Pancreas (tissue), 10 donors: ENCODE measurements around the gene MRNIP. TPM values are rescaled to one million over a fixed set of nuclear protein-coding genes. Genes with fewer than 3 reads are reported as not detected.
A peak's percentile ranks its signal among the peaks of the same experiment; 100 is the strongest.

Experiments used
- ATAC-seq, 4 donors: fragments of 200-7000 bp; cut with Tn5 transposase; one replicate each; pipeline versions ENCODE4 v1.8.0 to v1.9.1; 2020; ENCODE audit warnings: mild to moderate bottlenecking in 4 of 4, moderate library complexity in 4 of 4
- DNase-seq, 6 donors: peaks; one replicate each; pipeline ENCODE4 v3.0.0-alpha.2; 2020
- FAIRE-seq: peaks from 2 replicates; lab custom pipeline; 2012; peaks lifted over from hg19 to GRCh38; lab: Jason Lieb, UNC
- H3K27ac ChIP-seq, 4 donors: fragments of 200-600 bp; sonication (generic); 1 replicate in 3 of 4; 2 replicates in 1 of 4; pipeline versions ENCODE4 v1.5.0 to v1.8.0; 2020
- H3K27me3 ChIP-seq, 4 donors: fragments of 200-600 bp; one replicate each; pipeline ENCODE4 v1.8.0; 2021
- H3K36me3 ChIP-seq, 3 donors: fragments of 200-600 bp; sonication (generic) in 1 of 3; one replicate each; pipeline versions ENCODE4 v1.5.0 to v1.8.0; 2020 to 2021
- H3K4me1 ChIP-seq, 3 donors: fragments of 200-600 bp; one replicate each; pipeline ENCODE4 v1.8.0; 2021
- H3K4me3 ChIP-seq, 4 donors: fragments of 200-600 bp; sonication (generic) in 2 of 4; one replicate each; pipeline versions ENCODE4 v1.5.0 to v1.8.0; 2020 to 2021
- H3K9me3 ChIP-seq, 4 donors: fragments of 200-600 bp; one replicate each; pipeline ENCODE4 v1.8.0; 2021
- CTCF ChIP-seq, 4 donors: fragments of 200-600 bp; sonication (generic) in 3 of 4; IDR thresholded peaks; one replicate each; pipeline versions ENCODE4 v1.5.0 to v1.8.0; 2021; ENCODE audit warnings: antibody characterized with exemption in 4 of 4
- WGBS, 2 donors: extraction: QIAGEN DNeasy Blood & Tissue Kit; methylation state at CpG; one replicate each; pipeline ENCODE4 v1.1.7; 2013; 5-methylcytosine and 5-hydroxymethylcytosine counted together
- intact Hi-C, 3 donors: fragments of 100-400 bp; cut with DNase I; formaldehyde crosslinking; loops; one replicate each; pipeline versions ENCODE4 v1.11.1 to v1.14.2; 2022
- polyA plus RNA-seq, 2 donors: library from polyadenylated mRNA; stranded (reverse); fragments of 200-250 nt; gene quantifications; one replicate each; pipeline ENCODE4 v1.2.3, GENCODE V29; 2013
- total RNA-seq, 6 donors: library from RNA; stranded (reverse); fragmentation: NEBNext Ultra II Directional in 4 of 6; extraction: Animal tissue kit (Norgen Biotek cat#: 25700) in 4 of 6; gene quantifications; one replicate each; pipeline versions ENCODE4 v1.2.1 to v1.2.4, GENCODE V29; 2021 to 2023
- donor health status: healthy with polysubstance abuse.
- donor health status: DM: no; HTN: no; CAD: no; lungs with moderate emphysema.
- donor health status: DM: no; HTN: no; CAD: no.
- donor health status: control.
- donor health status: control.
- donor health status: Bipolar disorder and iron deficiency.
- donor health status: DM: yes; HTN: yes; CAD: no.
- donor health status: DM: no; HTN: no; CAD: no.
- donor health status: DM: no; HTN: no; CAD: no.
- donor health status: DM: yes; HTN: yes; CAD: no.

MRNIP gene
- total and polyA plus RNA-seq, 8 donors, result 8.6 to 53.1 (median 16.9) TPM

DNA sequence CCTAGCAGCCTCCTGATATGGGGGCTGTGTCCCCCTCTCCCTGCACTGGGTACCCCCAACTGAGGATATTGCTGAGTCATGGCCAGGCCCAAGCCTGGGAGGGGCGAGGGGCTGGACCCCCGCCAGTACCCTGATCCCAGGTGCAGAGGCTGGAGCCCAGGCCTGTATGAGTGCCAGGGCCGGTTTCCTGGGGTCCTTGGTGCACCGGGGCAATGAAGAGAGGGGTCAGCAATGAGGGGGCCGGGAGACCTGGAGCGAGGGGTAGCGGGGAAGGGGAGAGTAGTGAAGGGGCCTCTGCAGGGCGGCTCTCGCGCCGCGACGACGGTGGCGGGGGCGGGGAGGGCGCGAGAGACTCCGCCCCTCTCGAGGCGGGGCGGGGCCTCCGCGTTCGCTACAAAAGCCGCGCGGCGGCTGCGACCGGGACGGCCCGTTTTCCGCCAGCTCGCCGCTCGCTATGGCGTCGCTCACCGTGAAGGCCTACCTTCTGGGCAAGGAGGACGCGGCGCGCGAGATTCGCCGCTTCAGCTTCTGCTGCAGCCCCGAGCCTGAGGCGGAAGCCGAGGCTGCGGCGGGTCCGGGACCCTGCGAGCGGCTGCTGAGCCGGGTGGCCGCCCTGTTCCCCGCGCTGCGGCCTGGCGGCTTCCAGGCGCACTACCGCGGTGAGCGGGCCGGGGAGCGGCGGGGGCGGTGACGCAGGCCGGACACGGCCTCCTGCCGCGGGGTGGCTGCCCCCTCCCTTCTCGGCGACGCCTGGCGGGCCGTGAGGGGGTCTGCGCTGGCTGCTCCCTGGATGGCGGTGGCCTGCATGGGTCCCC lies 37.9 kb downstream of the MRNIP start, which contains the start of gene SQSTM1:
TSS of gene SQSTM1 (plus strand) at position 423 of the 815 bp plus-strand sequence. CDS start at position 455, 32 bp downstream.
- ATAC-seq (peak; percentile 62 to 74 (median 70)), FAIRE-seq (no peak)
- H3K4me1 ChIP-seq, result peaks cover 36 to 48% (median 48%) of the 10 kb centered on the region in 3 donors

GRCh38 chr5:179820127-179820482 lies 38.5 kb downstream of the MRNIP start:
- no peak for TF ChIP-seq CTCF (IDR thresholded peaks at IDR 0.05)
- intact Hi-C loops, result no loop called here
- Histone ChIP-seq H3K36me3 (peaks cover 0 to 18% (median 15%) of the 10 kb centered on the region in 3 donors), H3K9me3 (no peaks in the 10 kb centered on the region), H3K27me3 (no peaks in the 10 kb centered on the region), H3K4me3 (peak overlapping the region; percentile 85 to 100 (median 98)), H3K27ac (peak overlapping the region; percentile 98 to 100 (median 100)), H3K4me1 (peaks cover 36 to 48% (median 45%) of the 10 kb centered on the region in 3 donors)
- 29% methylated on average over 11 to 12 of the region's 12 CpGs for WGBS, 2 donors
- FAIRE-seq, result no peak
- peak in 1 of 6 donors; percentile 77 for DNase-seq
- ATAC-seq, result no peak

More for the DNA sequence above, 37.9 kb downstream of the MRNIP start, which contains the start of gene SQSTM1:
- TF ChIP-seq CTCF (IDR thresholded peaks at IDR 0.05), result peak in 1 of 4 donors; percentile 7
- WGBS, 2 donors, result 0% methylated on average over 27 to 81 of the region's 81 CpGs
- peak; percentile 77 to 98 (median 90) for DNase-seq
- peak within 1 kb of the TSS; percentile 85 to 100 (median 98) for H3K4me3 ChIP-seq
- no peaks in the 10 kb centered on the region for H3K9me3 ChIP-seq
- peaks cover 0 to 24% (median 21%) of the 10 kb centered on the region in 3 donors for H3K36me3 ChIP-seq
- no peaks in the 10 kb centered on the region for H3K27me3 ChIP-seq
- intact Hi-C loops, result no loop called here
- H3K27ac ChIP-seq, result peak within 1 kb of the TSS; percentile 98 to 100 (median 100)

DNA sequence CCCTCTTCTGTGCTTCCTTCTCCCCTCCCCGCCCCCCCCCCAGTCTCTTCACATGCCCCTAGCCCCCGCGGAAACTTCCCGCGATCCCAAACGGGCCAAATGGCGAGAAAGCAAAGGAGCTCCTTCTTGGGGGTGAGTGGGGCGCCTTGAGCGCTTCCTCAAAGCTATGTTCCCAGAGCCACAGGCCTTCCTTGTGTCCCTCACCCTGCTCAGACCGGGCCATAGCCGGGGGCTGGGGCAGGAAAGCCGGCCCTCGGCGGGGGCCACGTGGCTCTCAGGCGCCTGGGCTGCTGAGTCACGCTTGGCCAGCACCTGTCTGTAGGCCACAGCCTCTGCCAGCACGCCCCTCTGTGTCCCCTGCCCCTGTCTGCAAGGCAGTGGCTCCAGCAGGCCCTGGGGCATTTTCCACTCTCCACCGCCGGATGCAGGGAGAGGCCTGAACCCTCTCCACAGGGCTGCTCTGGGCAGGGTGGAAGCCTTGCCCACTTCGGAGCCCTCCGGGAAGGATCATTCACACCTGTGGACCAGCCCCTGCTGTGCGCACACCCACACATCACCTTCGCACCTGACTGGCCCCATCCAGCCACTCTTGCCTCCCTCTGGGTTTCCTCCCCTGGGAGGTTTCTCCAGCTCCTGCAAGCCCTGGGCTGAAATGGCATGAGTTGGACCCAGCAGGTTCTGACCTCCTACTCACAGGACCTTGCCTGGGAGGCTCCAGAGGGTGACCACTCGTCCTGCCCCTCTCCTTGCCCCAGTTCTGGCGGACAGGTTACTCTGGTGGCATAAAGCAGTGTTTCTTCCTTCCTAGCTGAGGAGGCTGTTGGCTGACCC lies 39.1 kb downstream of the MRNIP start:
- Histone ChIP-seq H3K27me3 (no peaks in the 10 kb centered on the region), H3K4me3 (peak overlapping the region in 2 of 4 donors; percentile 85 to 100), H3K4me1 (peaks cover 36 to 46% (median 39%) of the 10 kb centered on the region in 3 donors), H3K27ac (peak overlapping the region; percentile 98 to 100 (median 100)), H3K36me3 (peaks cover 0 to 12% (median 10%) of the 10 kb centered on the region in 3 donors), H3K9me3 (no peaks in the 10 kb centered on the region)
- 25 to 26% methylated on average over 25 of the region's 26 CpGs for whole genome bisulfite sequencing, 2 donors
- FAIRE-seq (no peak), ATAC-seq (peak; percentile 36 to 57 (median 45)), DNase-seq (peak; percentile 71 to 89 (median 82))
- intact Hi-C loops, result no loop called here
- no peak for TF ChIP-seq CTCF (IDR thresholded peaks at IDR 0.05)

DNA sequence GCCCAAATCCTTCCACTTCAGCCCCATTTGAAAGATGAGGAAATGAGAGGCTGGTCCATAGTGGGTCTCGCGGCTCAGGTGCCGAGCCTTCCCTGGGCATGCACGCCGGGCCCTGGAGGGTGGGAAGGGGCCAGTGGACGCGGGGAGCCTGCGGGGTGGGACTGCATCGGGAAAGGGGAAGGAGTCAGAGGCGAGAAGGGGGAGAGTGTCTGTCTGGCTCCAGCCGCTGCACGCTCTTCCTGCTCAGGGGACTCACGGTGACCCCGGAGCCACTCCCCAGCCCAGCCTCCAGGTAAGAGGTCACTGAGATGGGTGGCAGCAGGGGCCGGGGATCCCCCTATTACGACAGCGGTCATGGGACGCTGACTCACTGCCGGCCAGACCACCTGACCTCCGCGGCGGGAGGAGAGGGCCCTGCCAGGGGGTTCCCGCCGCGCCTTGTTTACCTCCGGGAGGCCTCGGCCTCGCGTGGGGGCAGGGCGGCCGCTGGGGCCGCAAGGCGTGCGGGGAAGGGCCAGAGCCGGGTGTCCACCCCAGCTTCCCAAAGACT lies 39.8 kb downstream of the MRNIP start:
- Histone ChIP-seq H3K9me3 (no peaks in the 10 kb centered on the region), H3K36me3 (peaks cover 0 to 5% (median 3%) of the 10 kb centered on the region in 3 donors), H3K27ac (peak overlapping the region; percentile 98 to 100 (median 100)), H3K4me1 (peaks cover 29 to 40% (median 33%) of the 10 kb centered on the region in 3 donors), H3K27me3 (no peaks in the 10 kb centered on the region), H3K4me3 (peak overlapping the region in 2 of 4 donors; percentile 85 to 100)
- 0 to 1% methylated on average over 31 to 35 of the region's 35 CpGs for WGBS, 2 donors
- ATAC-seq (peak; percentile 68 to 81 (median 76)), FAIRE-seq (no peak), DNase-seq (peak; percentile 95 to 98 (median 98))
- intact Hi-C loops, result no loop called here
- no peak for TF ChIP-seq CTCF (IDR thresholded peaks at IDR 0.05)
